AG09309 (cell line): Measurements from ENCODE around the gene CAVIN4.

Source experiments
- DNase-seq: peaks from one replicate; pipeline ENCODE4 v3.0.0-alpha.2; 2010; ENCODE audit warnings: low read depth
- H3K4me3 ChIP-seq: 2 replicates; pipeline ENCODE4 v1.5.1; 2011; ENCODE audit warnings: mild to moderate bottlenecking, low read depth, low read length, moderate library complexity; ENCODE audit not compliant: control insufficient read depth
- TF ChIP-seq, protein P1 (sequence below): IDR thresholded peaks from 2 replicates; pipeline ENCODE4 v1.5.1; 2011; ENCODE audit warnings: mild to moderate bottlenecking, low read depth, low read length, inconsistent platforms; ENCODE audit not compliant: insufficient read depth, control insufficient read depth; ENCODE audit errors: missing control alignments

CAVIN4 gene

DNA sequence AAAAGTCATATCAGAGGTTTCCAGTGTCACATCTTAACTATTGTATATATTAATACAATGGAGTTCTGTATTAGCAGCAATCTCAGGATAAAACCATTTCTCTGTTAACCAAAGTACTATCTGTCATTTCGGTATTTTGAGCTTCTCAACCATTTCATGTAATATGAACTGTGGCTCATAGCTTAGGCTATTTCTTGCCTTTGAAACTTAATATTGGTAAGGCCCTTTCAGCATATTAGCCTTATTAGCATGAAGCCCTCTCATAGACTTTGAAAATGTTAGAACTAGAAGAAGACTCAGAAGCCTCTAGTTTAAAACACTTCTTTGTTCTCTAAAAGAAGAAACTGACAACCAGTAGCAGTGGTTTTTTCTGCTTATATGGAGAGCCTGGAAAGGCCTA is 731 bp downstream of the CAVIN4 start:
- TF ChIP-seq, protein P1, sequence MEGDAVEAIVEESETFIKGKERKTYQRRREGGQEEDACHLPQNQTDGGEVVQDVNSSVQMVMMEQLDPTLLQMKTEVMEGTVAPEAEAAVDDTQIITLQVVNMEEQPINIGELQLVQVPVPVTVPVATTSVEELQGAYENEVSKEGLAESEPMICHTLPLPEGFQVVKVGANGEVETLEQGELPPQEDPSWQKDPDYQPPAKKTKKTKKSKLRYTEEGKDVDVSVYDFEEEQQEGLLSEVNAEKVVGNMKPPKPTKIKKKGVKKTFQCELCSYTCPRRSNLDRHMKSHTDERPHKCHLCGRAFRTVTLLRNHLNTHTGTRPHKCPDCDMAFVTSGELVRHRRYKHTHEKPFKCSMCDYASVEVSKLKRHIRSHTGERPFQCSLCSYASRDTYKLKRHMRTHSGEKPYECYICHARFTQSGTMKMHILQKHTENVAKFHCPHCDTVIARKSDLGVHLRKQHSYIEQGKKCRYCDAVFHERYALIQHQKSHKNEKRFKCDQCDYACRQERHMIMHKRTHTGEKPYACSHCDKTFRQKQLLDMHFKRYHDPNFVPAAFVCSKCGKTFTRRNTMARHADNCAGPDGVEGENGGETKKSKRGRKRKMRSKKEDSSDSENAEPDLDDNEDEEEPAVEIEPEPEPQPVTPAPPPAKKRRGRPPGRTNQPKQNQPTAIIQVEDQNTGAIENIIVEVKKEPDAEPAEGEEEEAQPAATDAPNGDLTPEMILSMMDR: no peak
- no peak for DNase-seq
- H3K4me3 ChIP-seq: no peak overlapping the region

DNA sequence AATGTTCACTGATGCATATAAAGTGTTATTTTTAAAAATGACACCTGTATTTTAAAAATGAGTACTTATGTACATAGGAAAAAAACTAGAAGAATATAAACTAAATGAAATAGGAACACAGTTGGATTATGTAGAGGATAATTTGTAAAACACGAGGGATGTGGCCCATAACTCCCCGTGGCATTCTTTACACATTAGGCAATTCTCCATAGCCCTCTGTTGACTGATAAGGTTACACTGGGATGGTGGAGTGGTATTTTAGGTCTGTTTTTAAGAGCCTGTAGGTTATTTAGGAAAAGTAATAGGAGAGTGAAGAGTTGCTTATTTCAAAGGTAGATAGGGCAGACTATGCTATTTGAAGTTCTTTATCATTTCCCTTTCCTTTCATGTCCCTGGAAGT is 1.8 kb downstream of the CAVIN4 start:
- H3K4me3 ChIP-seq: no peak overlapping the region
- no peak for DNase-seq
- TF ChIP-seq, protein P1: no peak

DNA sequence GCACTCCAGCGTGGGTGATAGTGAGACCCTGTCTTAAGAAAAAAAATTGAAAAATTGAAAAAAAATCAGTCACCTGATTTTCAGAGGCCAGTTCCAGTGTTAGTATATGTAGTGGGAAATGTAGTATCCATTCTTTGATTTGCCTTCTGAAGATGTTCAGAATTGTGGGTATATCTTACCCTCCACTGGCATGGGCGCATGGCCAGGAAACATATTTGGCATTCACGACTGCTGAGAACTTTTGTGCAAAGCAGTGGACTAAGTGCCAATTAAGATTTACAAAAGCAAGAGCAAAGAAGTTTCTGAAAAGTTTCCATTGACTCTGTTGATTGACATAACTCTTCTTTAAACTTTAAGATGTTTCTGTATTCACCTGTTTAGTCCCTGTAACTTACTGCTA is 2.4 kb downstream of the CAVIN4 start:
- no peak for DNase-seq
- TF ChIP-seq, protein P1: no peak
- H3K4me3 ChIP-seq: no peak overlapping the region

DNA sequence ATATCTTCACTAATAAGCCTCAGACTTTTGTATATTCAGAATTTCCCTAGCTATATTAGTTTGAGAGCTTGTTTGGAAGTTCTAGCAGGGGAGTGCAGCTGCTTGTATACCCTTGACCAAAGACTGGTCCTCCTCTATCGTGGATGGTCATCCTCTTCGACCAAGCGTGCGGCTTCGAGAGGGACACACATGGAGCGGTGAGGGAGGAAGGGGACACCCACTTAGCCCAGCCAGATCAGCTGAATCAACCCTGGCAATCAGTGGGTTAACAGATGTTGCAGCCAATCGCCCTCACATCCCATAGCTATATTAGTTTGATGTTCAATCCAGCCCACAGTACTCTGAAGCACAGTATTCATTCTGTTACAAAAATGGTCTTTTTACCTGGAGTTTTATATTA is 3.2 kb downstream of the CAVIN4 start:
- TF ChIP-seq, protein P1: no peak
- DNase-seq: no peak
- no peak overlapping the region for H3K4me3 ChIP-seq

DNA sequence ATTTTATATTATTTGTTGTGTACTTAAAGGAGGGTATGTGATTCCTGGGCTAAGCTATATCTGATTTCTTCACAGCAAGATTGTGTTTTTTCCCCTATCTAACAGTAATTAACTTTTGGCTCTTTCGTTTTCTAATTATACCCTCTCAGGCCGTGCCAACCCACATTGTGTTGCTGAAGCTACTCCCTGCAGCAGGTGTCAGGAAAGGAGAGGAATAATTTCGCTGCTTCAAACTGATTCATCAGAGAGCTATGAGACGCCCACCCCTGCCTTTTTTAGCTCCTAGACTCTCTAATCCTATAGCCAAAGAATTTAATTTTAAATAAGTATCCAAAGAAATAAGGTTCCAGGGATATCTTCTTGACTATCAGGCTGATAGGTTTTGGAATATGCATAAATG is 3.8 kb downstream of the CAVIN4 start:
- DNase-seq: no peak
- TF ChIP-seq, protein P1: no peak
- no peak overlapping the region for H3K4me3 ChIP-seq

DNA sequence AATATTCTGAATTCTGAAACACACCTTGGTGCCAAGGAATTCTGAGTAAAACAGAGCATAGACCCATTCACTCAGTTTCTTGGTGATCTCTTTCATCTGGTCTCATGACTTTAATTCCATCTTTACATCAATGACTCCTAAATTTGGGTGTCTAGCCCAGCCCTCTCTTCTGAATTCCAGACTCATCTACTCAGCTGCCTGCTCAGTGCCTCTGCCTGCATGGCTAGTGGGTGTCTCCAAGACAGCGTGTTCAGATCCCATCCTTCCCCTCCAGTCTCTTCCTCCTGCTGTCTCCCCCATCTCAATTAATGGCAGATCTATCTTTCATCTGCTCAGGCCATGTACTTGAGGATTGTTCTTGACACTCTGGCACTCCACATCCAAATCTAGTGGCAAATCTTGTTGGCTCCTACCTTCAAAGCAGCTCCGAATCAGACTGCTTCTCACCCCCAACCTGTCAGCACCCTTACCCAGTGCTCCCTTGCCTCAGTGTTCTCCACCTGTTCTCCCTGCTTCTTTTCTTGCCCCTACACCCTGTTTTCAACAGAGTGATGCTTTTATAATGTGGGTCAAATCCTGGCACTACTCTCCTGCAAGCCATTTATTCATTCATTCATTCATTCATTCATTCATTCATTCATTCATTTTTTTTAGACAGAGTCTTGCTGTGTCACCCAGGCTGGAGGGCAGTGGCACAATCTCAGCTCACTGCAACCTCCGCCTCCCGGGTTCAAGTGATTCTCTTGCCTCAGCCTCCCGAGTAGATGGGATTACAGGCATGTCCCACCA is 5.3 kb downstream of the CAVIN4 start:
- no peak overlapping the region for H3K4me3 ChIP-seq
- DNase-seq: no peak
- TF ChIP-seq, protein P1: no peak

DNA sequence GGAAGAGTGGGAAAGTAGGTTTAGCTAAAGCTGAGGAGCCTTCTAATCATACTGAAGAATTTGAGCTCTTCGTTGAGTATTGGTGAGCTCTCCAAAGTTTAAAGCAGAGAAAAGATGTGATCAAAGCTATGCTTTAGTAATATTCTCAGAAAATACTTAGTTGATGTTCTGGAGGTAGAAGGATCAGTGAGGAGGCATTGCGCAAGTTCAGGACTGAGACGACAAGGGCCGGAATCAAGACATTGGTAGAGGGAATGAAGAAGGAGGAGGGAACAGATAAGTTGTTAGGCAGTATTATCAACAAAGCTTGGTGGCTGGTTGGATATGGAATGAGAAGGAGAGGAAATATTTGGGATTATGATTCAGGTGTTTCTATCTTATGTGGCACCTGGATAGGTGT is 7.1 kb downstream of the CAVIN4 start:
- TF ChIP-seq, protein P1: no peak
- no peak overlapping the region for H3K4me3 ChIP-seq
- DNase-seq: no peak
